ENCODE measurements around the gene CFD.
A peak's percentile ranks its signal among the peaks of the same experiment; 100 is the strongest.
"Not testable (repeated sequence)": the region's sequence is repeated elsewhere in the genome, so short reads cannot be mapped to it uniquely, and the experiment has no call there.

The CFD gene

DNA sequence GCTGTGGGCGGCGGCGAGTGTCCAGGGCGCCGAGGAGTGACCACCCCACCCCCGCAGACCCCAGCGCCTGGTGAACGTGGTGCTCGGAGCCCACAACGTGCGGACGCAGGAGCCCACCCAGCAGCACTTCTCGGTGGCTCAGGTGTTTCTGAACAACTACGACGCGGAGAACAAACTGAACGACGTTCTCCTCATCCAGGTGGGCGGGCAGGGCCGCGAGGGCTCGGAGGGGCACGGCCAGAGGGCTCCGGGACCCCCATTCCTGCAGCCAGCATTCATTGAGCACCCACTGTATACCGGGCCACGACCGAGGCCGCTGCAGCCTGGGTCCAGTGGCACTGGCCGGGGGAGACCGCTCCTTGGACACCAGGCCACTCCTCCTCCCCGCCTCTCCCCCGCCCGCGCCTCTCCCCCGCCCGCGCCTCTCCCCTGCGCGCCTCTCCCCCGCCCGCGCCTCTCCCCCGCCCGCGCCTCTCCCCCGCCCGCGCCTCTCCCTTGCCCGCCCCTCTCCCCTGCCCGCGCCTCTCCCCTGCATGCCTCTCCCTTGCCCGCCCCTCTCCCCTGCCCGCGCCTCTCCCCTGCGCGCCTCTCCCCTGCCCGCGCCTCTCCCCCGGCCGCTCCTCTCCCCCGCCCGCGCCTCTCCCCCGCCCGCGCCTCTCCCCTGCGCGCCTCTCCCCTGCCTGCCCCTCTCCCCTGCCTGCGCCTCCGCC is 15.5 kb upstream of the CFD start:
- peak overlapping the region; percentile 66 for H3K4me2 ChIP-seq (ENCODE audit: low read length)
- H2AFZ ChIP-seq: peak overlapping the region; percentile 34
- H3K9ac ChIP-seq: no peak overlapping the region
- no peaks in the 10 kb centered on the region for H3K79me2 ChIP-seq
- H3K36me3 ChIP-seq (ENCODE audit: control insufficient read depth, insufficient read depth, low read length): no peaks in the 10 kb centered on the region
- H3K9me3 ChIP-seq (ENCODE audit: control insufficient read depth, low read length): no peaks in the 10 kb centered on the region
- peaks cover 7% of the 10 kb centered on the region for H3K4me1 ChIP-seq
- H3K27me3 ChIP-seq (ENCODE audit: control insufficient read depth, insufficient read depth, low read length): no peaks in the 10 kb centered on the region
- H3K4me3 ChIP-seq (ENCODE audit: low read depth, low read length): peak overlapping the region; percentile 14
- TF ChIP-seq, protein P1, sequence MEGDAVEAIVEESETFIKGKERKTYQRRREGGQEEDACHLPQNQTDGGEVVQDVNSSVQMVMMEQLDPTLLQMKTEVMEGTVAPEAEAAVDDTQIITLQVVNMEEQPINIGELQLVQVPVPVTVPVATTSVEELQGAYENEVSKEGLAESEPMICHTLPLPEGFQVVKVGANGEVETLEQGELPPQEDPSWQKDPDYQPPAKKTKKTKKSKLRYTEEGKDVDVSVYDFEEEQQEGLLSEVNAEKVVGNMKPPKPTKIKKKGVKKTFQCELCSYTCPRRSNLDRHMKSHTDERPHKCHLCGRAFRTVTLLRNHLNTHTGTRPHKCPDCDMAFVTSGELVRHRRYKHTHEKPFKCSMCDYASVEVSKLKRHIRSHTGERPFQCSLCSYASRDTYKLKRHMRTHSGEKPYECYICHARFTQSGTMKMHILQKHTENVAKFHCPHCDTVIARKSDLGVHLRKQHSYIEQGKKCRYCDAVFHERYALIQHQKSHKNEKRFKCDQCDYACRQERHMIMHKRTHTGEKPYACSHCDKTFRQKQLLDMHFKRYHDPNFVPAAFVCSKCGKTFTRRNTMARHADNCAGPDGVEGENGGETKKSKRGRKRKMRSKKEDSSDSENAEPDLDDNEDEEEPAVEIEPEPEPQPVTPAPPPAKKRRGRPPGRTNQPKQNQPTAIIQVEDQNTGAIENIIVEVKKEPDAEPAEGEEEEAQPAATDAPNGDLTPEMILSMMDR (IDR thresholded peaks at IDR 0.05): no peak
- no peak overlapping the region for H3K27ac ChIP-seq

DNA sequence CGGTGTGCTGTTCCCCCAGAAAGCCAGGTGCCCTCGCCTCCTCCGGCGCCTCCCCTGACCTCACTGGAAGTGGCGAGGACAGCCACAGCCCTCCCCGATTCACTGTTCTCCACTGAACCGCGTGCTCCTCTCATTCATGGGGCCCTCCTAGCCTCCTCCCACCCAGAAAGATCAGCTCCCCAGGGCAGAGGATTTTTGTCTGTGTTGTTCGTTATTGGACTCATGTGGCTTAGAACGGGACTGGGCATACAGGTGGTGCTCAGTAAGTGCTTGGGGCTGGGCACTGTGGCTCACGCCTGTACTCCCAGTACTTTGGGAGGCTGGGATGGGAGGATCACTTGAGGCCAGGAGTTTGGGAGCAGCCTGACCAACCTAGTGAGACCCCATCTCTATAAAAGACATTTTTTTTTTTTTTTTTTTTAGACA is 14.9 kb upstream of the CFD start:
- Histone ChIP-seq H3K4me3 (ENCODE audit: low read depth, low read length) (no peak overlapping the region), H3K9ac (no peak overlapping the region), H3K9me3 (ENCODE audit: control insufficient read depth, low read length) (no peaks in the 10 kb centered on the region), H3K79me2 (no peaks in the 10 kb centered on the region), H2AFZ (no peak overlapping the region), H3K27me3 (ENCODE audit: control insufficient read depth, insufficient read depth, low read length) (no peaks in the 10 kb centered on the region), H3K4me1 (peaks cover 7% of the 10 kb centered on the region), H3K27ac (no peak overlapping the region), H3K4me2 (ENCODE audit: low read length) (no peak overlapping the region), H3K36me3 (ENCODE audit: control insufficient read depth, insufficient read depth, low read length) (no peaks in the 10 kb centered on the region)
- TF ChIP-seq, protein P1 (IDR thresholded peaks at IDR 0.05): no peak

DNA sequence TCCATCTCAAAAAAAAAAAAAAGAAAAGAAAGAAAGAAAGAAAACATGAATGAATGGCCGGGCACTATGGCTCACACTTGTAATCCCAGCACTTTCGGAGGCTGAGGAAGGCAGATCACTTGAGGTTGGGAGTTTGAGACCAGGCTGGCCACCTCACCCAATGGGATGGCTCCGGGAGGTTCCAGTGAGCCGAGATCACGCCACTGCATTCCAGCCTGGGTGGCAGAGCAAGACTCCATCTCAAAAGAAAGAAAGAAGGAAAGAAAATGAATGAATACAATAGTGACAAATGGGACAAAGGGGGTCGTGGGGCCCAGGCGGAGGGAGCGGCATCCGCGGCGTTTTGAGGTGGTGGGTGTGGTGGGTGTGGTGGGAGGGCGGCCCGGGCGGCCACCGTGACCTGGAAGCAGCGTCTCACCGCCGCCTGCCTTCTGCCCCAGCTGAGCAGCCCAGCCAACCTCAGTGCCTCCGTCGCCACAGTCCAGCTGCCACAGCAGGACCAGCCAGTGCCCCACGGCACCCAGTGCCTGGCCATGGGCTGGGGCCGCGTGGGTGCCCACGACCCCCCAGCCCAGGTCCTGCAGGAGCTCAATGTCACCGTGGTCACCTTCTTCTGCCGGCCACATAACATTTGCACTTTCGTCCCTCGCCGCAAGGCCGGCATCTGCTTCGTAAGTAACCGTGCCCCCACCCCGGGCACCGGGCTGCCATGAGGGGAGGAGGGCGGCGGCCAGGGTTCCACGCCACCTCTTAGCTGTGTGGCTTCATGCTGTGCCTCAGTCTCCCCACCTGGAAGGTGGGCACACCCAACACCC is 13.6 kb upstream of the CFD start:
- Histone ChIP-seq H3K9ac (no peak overlapping the region), H3K4me1 (peaks cover 12% of the 10 kb centered on the region), H3K4me2 (ENCODE audit: low read length) (no peak overlapping the region), H3K4me3 (ENCODE audit: low read depth, low read length) (no peak overlapping the region), H2AFZ (no peak overlapping the region), H3K9me3 (ENCODE audit: control insufficient read depth, low read length) (no peaks in the 10 kb centered on the region), H3K36me3 (ENCODE audit: control insufficient read depth, insufficient read depth, low read length) (no peaks in the 10 kb centered on the region), H3K27ac (no peak overlapping the region), H3K27me3 (ENCODE audit: control insufficient read depth, insufficient read depth, low read length) (no peaks in the 10 kb centered on the region), H3K79me2 (no peaks in the 10 kb centered on the region)
- TF ChIP-seq, protein P1 (IDR thresholded peaks at IDR 0.05): no peak

DNA sequence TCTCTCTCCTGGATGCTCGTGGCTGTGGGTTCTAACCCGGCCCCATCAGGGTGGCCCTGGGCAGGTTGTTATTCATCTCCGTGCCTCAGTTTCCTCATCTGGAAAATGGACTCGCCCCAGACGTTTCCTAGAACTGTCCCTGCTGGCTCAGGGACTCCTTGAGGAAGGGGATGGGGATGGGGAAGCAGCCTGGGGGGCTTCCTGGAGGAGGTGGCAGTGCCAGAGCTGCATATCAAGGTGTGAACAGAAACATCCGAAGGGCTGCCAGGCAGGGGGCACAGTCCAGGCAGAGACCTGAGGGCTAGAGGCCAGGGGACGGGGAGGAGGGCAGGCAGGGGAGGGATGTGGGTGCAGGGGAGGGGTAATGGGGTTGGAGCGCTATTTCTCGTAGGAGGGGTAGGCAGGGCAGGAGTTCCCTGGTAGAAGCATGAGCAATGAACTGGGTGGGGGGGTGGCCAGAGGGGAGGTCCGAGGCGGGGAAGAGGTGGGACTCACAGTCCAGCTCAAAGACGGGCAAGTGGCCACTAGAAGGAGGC is 11.0 kb upstream of the CFD start:
- no peaks in the 10 kb centered on the region for H3K79me2 ChIP-seq
- no peak overlapping the region for H3K4me2 ChIP-seq (ENCODE audit: low read length)
- no peak overlapping the region for H2AFZ ChIP-seq
- no peaks in the 10 kb centered on the region for H3K27me3 ChIP-seq (ENCODE audit: control insufficient read depth, insufficient read depth, low read length)
- no peaks in the 10 kb centered on the region for H3K36me3 ChIP-seq (ENCODE audit: control insufficient read depth, insufficient read depth, low read length)
- peaks cover 9% of the 10 kb centered on the region for H3K4me1 ChIP-seq
- no peaks in the 10 kb centered on the region for H3K9me3 ChIP-seq (ENCODE audit: control insufficient read depth, low read length)
- H3K9ac ChIP-seq: no peak overlapping the region
- TF ChIP-seq, protein P1 (IDR thresholded peaks at IDR 0.05): no peak
- no peak overlapping the region for H3K4me3 ChIP-seq (ENCODE audit: low read depth, low read length)
- H3K27ac ChIP-seq: no peak overlapping the region

DNA sequence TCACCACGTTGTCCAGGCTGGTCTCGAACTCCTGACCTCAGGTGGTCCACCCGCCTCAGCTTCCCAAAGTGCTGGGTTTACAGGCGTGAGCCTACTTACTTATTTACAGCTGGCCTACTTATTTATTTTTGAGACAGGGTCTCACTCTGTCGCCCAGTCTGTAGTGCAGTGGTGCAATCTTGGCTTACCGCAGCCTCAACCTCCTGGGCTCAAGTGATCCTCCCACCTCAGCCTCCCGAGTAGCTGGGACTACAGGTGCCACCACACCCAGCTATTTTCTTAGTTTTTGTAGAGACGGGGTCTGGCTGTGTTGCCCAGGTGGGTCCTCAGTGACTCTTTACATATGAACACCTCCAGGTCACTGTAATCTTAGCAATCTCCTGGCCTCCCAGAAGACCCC is 10.3 kb upstream of the CFD start:
- not testable (repeated sequence) for H3K36me3 ChIP-seq (ENCODE audit: control insufficient read depth, insufficient read depth, low read length); H3K4me3 ChIP-seq (ENCODE audit: low read depth, low read length); H3K27ac ChIP-seq; H3K9ac ChIP-seq; H3K27me3 ChIP-seq (ENCODE audit: control insufficient read depth, insufficient read depth, low read length); H3K4me1 ChIP-seq; H3K9me3 ChIP-seq (ENCODE audit: control insufficient read depth, low read length); H3K4me2 ChIP-seq (ENCODE audit: low read length); H2AFZ ChIP-seq; H3K79me2 ChIP-seq

Data from parathyroid adenoma (tissue), 2 donors.